AG04449 (cell line): ENCODE measurements around the gene MIGA1.

Experiments
- CTCF ChIA-PET: fragments of 350-600 bp; formaldehyde crosslinking; extraction: SDS; loops from one replicate; lab custom pipeline; 2021; ENCODE audit warnings: antibody characterized with exemption; lab: Yijun Ruan, JAX
- POLR2A ChIA-PET: fragments of 400-600, 350-600 bp; formaldehyde crosslinking; extraction: SDS; loops from one replicate; lab custom pipeline; 2020; ENCODE audit warnings: antibody characterized with exemption, inconsistent platforms; lab: Yijun Ruan, JAX
- DNase-seq: peaks from one replicate; pipeline ENCODE4 v3.0.0-alpha.2; 2010; ENCODE audit warnings: low read depth, low spot score
- H3K4me3 ChIP-seq: 2 replicates; pipeline ENCODE4 v1.5.1; 2011; ENCODE audit warnings: low read depth, mild to moderate bottlenecking, control low read depth, low read length
- CTCF ChIP-seq: IDR thresholded peaks from one replicate; pipeline ENCODE4 v1.5.1; 2011; ENCODE audit warnings: mild to moderate bottlenecking, moderate library complexity, low read length, control low read depth, inconsistent platforms; ENCODE audit not compliant: insufficient read depth; ENCODE audit errors: missing control alignments

MIGA1 gene

GRCh38 chr1:77830946-77831345, 51.5 kb downstream of the MIGA1 start:
- ChIA-PET POLR2A (interaction anchor here (0.5 kb wide), 1 partner anchor 84 kb away, joined by 6 read pairs; no protein-coding TSS in a partner anchor), CTCF (no interaction called here)
- TF ChIP-seq CTCF, result no peak
- H3K4me3 ChIP-seq, result no peak overlapping the region
- no peak for DNase-seq

- no peak overlapping the region for H3K4me3 ChIP-seq
- TF ChIP-seq CTCF, result no peak
- POLR2A ChIA-PET, result interaction anchor here (0.8 to 2.0 kb wide), 2 partner anchors 57 to 147 kb away, joined by 3 to 7 read pairs; partner anchors contain the start of genes FUBP1 and NEXN
- DNase-seq, result no peak
- CTCF ChIA-PET, result interaction anchor here (0.6 kb wide), 1 partner anchor 99 kb away, joined by 3 read pairs; no protein-coding TSS in a partner anchor
Observed at GRCh38 chr1:77831566-77831965, 52.1 kb downstream of the MIGA1 start.

GRCh38 chr1:77831976-77832711, 52.7 kb downstream of the MIGA1 start:
- ChIA-PET CTCF (interaction anchor here (0.6 to 1.4 kb wide), 3 partner anchors 43 to 131 kb away, joined by 3 read pairs; no protein-coding TSS in a partner anchor), POLR2A (interaction anchor here (0.8 to 2.0 kb wide), 2 partner anchors 57 to 146 kb away, joined by 3 to 7 read pairs; partner anchors contain the start of genes FUBP1 and NEXN)
- peak; percentile 50 for DNase-seq

GRCh38 chr1:77832901-77833300, 53.5 kb downstream of the MIGA1 start:
- H3K4me3 ChIP-seq, result no peak overlapping the region
- POLR2A ChIA-PET, result interaction anchor here (2.0 kb wide), 1 partner anchor 56 kb away, joined by 7 read pairs; the partner anchor contains the start of gene NEXN
- CTCF ChIA-PET, result interaction anchor here (0.7 to 1.4 kb wide), 2 partner anchors 43 to 281 kb away, joined by 3 to 4 read pairs; no protein-coding TSS in a partner anchor
- peak; percentile 96 for DNase-seq
- no peak for TF ChIP-seq CTCF

More at GRCh38 chr1:77831976-77832711, 52.7 kb downstream of the MIGA1 start:
- TF ChIP-seq CTCF, result no peak
- H3K4me3 ChIP-seq, result no peak overlapping the region

- CTCF ChIA-PET, result interaction anchor here (0.7 to 1.4 kb wide), 2 partner anchors 42 to 280 kb away, joined by 3 to 4 read pairs; no protein-coding TSS in a partner anchor
- POLR2A ChIA-PET, result interaction anchor here (2.0 kb wide), 1 partner anchor 55 kb away, joined by 7 read pairs; the partner anchor contains the start of gene NEXN
- no peak for TF ChIP-seq CTCF
- no peak for DNase-seq
- H3K4me3 ChIP-seq, result no peak overlapping the region
Observed at GRCh38 chr1:77833521-77834100, 54.2 kb downstream of the MIGA1 start.
